Measurements from ENCODE around the gene VPS50.

- TF ChIP-seq POLR2A (IDR thresholded peaks at IDR 0.05; ENCODE audit: low read depth, low read length) (no peak), EZH2 (IDR thresholded peaks at IDR 0.05; ENCODE audit: borderline replicate concordance, low read depth, low read length, severe bottlenecking) (no peak), MYC (IDR thresholded peaks at IDR 0.05; ENCODE audit: low read depth, low read length) (no peak), CTCF (IDR thresholded peaks at IDR 0.05; ENCODE audit: extremely low read depth in 1 of 2, insufficient read depth in 1 of 2, low read depth in 1 of 2, low read length in 2 of 2) (no peak)
Observed at GRCh38 chr7:93232673-93233018, 480 bp downstream of the VPS50 start.
